Measurements from ENCODE around the gene EIF1AD.

The EIF1AD gene

GRCh38 chr11:65967329-65967934, 34.5 kb downstream of the EIF1AD start:
- Histone ChIP-seq H3K27ac (ENCODE audit: low read length) (no peak overlapping the region), H3F3A (ENCODE audit: insufficient read depth, low read length) (no peaks in the 10 kb centered on the region), H2AFZ (ENCODE audit: low read length) (no peak overlapping the region), H3K79me2 (ENCODE audit: low read length) (peaks cover 40% of the 10 kb centered on the region), H3K9me2 (replicated peaks; ENCODE audit: insufficient read depth, low read length) (no peaks in the 10 kb centered on the region), H3K4me2 (ENCODE audit: low read depth, low read length) (no peak overlapping the region), H3K36me3 (replicated peaks; ENCODE audit: insufficient read depth, low read length) (no peaks in the 10 kb centered on the region; the same call in none of the 2 replicates), H3K4me3 (ENCODE audit: low read length) (no peak overlapping the region), H3K4me1 (ENCODE audit: low read length) (peaks cover 8% of the 10 kb centered on the region), H3K9me3 (replicated peaks; ENCODE audit: insufficient read depth, low read length) (no peaks in the 10 kb centered on the region), H3K27me3 (replicated peaks; ENCODE audit: insufficient read depth, low read length) (no peaks in the 10 kb centered on the region), H3K9ac (ENCODE audit: low read length) (no peak overlapping the region), H4K20me1 (ENCODE audit: insufficient read depth, low read length) (no peaks in the 10 kb centered on the region)
- no peak for DNase-seq
- TF ChIP-seq CTCF (IDR thresholded peaks at IDR 0.05; ENCODE audit: low read length) (no peak), EZH2 (optimal IDR thresholded peaks at IDR 0.05; ENCODE audit: low read depth, low read length) (no peak), EZH2phosphoT487 (IDR thresholded peaks at IDR 0.05; ENCODE audit: low read length) (no peak)

- no peak overlapping the region for H3K4me2 ChIP-seq (ENCODE audit: low read depth, low read length)
- H4K20me1 ChIP-seq (ENCODE audit: insufficient read depth, low read length), result no peaks in the 10 kb centered on the region
- H3K9ac ChIP-seq (ENCODE audit: low read length), result no peak overlapping the region
- no peaks in the 10 kb centered on the region; the same call in none of the 2 replicates for H3K36me3 ChIP-seq (replicated peaks; ENCODE audit: insufficient read depth, low read length)
- H3K4me1 ChIP-seq (ENCODE audit: low read length), result peaks cover 10% of the 10 kb centered on the region
- peaks cover 50% of the 10 kb centered on the region for H3K79me2 ChIP-seq (ENCODE audit: low read length)
- H3K4me3 ChIP-seq (ENCODE audit: low read length), result no peak overlapping the region
- H3K27me3 ChIP-seq (replicated peaks; ENCODE audit: insufficient read depth, low read length), result no peaks in the 10 kb centered on the region
- TF ChIP-seq EZH2 (optimal IDR thresholded peaks at IDR 0.05; ENCODE audit: low read depth, low read length), result no peak
- no peak for TF ChIP-seq CTCF (IDR thresholded peaks at IDR 0.05; ENCODE audit: low read length)
- no peak for TF ChIP-seq EZH2phosphoT487 (IDR thresholded peaks at IDR 0.05; ENCODE audit: low read length)
- H3K9me2 ChIP-seq (replicated peaks; ENCODE audit: insufficient read depth, low read length), result no peaks in the 10 kb centered on the region
- H3F3A ChIP-seq (ENCODE audit: insufficient read depth, low read length), result no peaks in the 10 kb centered on the region
- no peak overlapping the region for H3K27ac ChIP-seq (ENCODE audit: low read length)
- H2AFZ ChIP-seq (ENCODE audit: low read length), result no peak overlapping the region
- H3K9me3 ChIP-seq (replicated peaks; ENCODE audit: insufficient read depth, low read length), result no peaks in the 10 kb centered on the region
- DNase-seq, result no peak
These were observed 35.8 kb downstream of the EIF1AD start for GRCh38 chr11:65965986-65966762.

GRCh38 chr11:65964906-65965305, 37.1 kb downstream of the EIF1AD start:
- H3K9me3 ChIP-seq (replicated peaks; ENCODE audit: insufficient read depth, low read length), result no peaks in the 10 kb centered on the region
- peaks cover 10% of the 10 kb centered on the region for H3K4me1 ChIP-seq (ENCODE audit: low read length)
- H3K4me2 ChIP-seq (ENCODE audit: low read depth, low read length), result no peak overlapping the region
- H4K20me1 ChIP-seq (ENCODE audit: insufficient read depth, low read length), result no peaks in the 10 kb centered on the region
- DNase-seq, result no peak
- H3F3A ChIP-seq (ENCODE audit: insufficient read depth, low read length), result no peaks in the 10 kb centered on the region
- H3K27me3 ChIP-seq (replicated peaks; ENCODE audit: insufficient read depth, low read length), result no peaks in the 10 kb centered on the region
- TF ChIP-seq EZH2 (optimal IDR thresholded peaks at IDR 0.05; ENCODE audit: low read depth, low read length) (no peak), EZH2phosphoT487 (IDR thresholded peaks at IDR 0.05; ENCODE audit: low read length) (no peak), CTCF (IDR thresholded peaks at IDR 0.05; ENCODE audit: low read length) (no peak)
- no peak overlapping the region for H3K27ac ChIP-seq (ENCODE audit: low read length)
- H3K36me3 ChIP-seq (replicated peaks; ENCODE audit: insufficient read depth, low read length), result no peaks in the 10 kb centered on the region; the same call in none of the 2 replicates
- H3K79me2 ChIP-seq (ENCODE audit: low read length), result peaks cover 53% of the 10 kb centered on the region
- H3K4me3 ChIP-seq (ENCODE audit: low read length), result no peak overlapping the region
- no peak overlapping the region for H3K9ac ChIP-seq (ENCODE audit: low read length)
- no peaks in the 10 kb centered on the region for H3K9me2 ChIP-seq (replicated peaks; ENCODE audit: insufficient read depth, low read length)
- H2AFZ ChIP-seq (ENCODE audit: low read length), result no peak overlapping the region
